ENCODE data around the gene GPHA2. TPM values are rescaled to one million over a fixed set of nuclear protein-coding genes. Genes with fewer than 3 reads are reported as not detected.

The GPHA2 gene
- polyA plus RNA-seq, 1 of the 3 experiments (the other 2 are of a cell fraction), result not detected

GRCh38 chr11:64916775-64917662 lies 18.7 kb downstream of the GPHA2 start, which contains the start of gene ATG2A:
Gene ATG2A, minus strand, starts transcription at chr11:64917209. Its CDS starts 74 bp downstream, at chr11:64917135.
- peak within 1 kb of the TSS; percentile 98 for H3K4me2 ChIP-seq
- no peaks in the 10 kb centered on the region for H3K27me3 ChIP-seq (ENCODE audit: insufficient read depth)
- peak; percentile 97 for DNase-seq
- peak; percentile 65 for TF ChIP-seq MAX (IDR thresholded peaks at IDR 0.05; ENCODE audit: low read depth)
- no peak for TF ChIP-seq SMC3 (IDR thresholded peaks at IDR 0.05; ENCODE audit: low read depth, low read length)
- TF ChIP-seq MXI1 (IDR thresholded peaks at IDR 0.05; ENCODE audit: low read depth, low read length), result peak; percentile 100
- TF ChIP-seq POLR2AphosphoS5 (IDR thresholded peaks at IDR 0.05; ENCODE audit: low read depth, low read length), result peak; percentile 47; the same call in 1 of the 2 replicates
- 0 out of 2 replicates have a peak, but pooled peaks have one; percentile 36 for TF ChIP-seq YY1 (IDR thresholded peaks at IDR 0.05; ENCODE audit: low read depth)
- TF ChIP-seq FOXM1 (IDR thresholded peaks at IDR 0.05; ENCODE audit: low read depth), result no peak
- peak; percentile 74 for TF ChIP-seq NRF1 (IDR thresholded peaks at IDR 0.05; ENCODE audit: low read depth, low read length)
- no peak for TF ChIP-seq ZBTB33 (IDR thresholded peaks at IDR 0.05; ENCODE audit: borderline replicate concordance, low read depth)
- peak; percentile 79 for TF ChIP-seq PBX3 (IDR thresholded peaks at IDR 0.05)
- TF ChIP-seq SIN3A (IDR thresholded peaks at IDR 0.05; ENCODE audit: borderline replicate concordance, low read depth, low read length), result peak; percentile 57; the same call in 1 of the 2 replicates
- peak; percentile 77 for TF ChIP-seq RFX5 (IDR thresholded peaks at IDR 0.05; ENCODE audit: low read length)
- TF ChIP-seq FOSL2 (IDR thresholded peaks at IDR 0.05; ENCODE audit: borderline replicate concordance, low read depth), result no peak
- peak; percentile 31; the same call in 1 of the 2 replicates for TF ChIP-seq IRF3 (IDR thresholded peaks at IDR 0.05; ENCODE audit: low read depth, low read length)
- TF ChIP-seq TAF1 (IDR thresholded peaks at IDR 0.05; ENCODE audit: borderline replicate concordance, low read depth, low read length), result peak; percentile 88
- no peaks in the 10 kb centered on the region for H4K20me1 ChIP-seq (ENCODE audit: insufficient read depth)
- peak within 1 kb of the TSS; percentile 58 to 77 for H3K27ac ChIP-seq (ENCODE audit: low read depth in 2 of 2, low read length in 1 of 2)
- ChIA-PET POLR2A (no interaction called here), CTCF (interaction anchor here (0.6 to 2.5 kb wide), 6 partner anchors 15 to 612 kb away, joined by 3 to 8 read pairs (median 3); partner anchors contain the start of gene ARL2)
- H3K9me3 ChIP-seq, result no peaks in the 10 kb centered on the region
- H3F3A ChIP-seq (replicated peaks; ENCODE audit: insufficient read depth), result no peaks in the 10 kb centered on the region
- peak within 1 kb of the TSS; percentile 91 to 96 for H3K4me3 ChIP-seq (ENCODE audit: low read depth in 2 of 2, low read length in 1 of 2)
- no peaks in the 10 kb centered on the region for H3K9me2 ChIP-seq
- H3K79me2 ChIP-seq (ENCODE audit: insufficient read depth), result peaks cover 16% of the 10 kb centered on the region; the same call in 1 of the 2 replicates
- peaks cover 8 to 15% of the 10 kb centered on the region in 2 experiments; a peak in 3 of 4 replicates for H3K4me1 ChIP-seq (ENCODE audit: control insufficient read depth in 1 of 2, insufficient read depth in 2 of 2, low read depth in 1 of 2, low read length in 1 of 2)
- H3K9ac ChIP-seq, result peak within 1 kb of the TSS; percentile 92
- H2AFZ ChIP-seq (ENCODE audit: low read depth), result peak within 1 kb of the TSS; percentile 94
- H3K36me3 ChIP-seq (replicated peaks in 1 of 2; ENCODE audit: control insufficient read depth in 1 of 2, insufficient read depth in 2 of 2, low read length in 1 of 2), result peaks cover 0 to 17% of the 10 kb centered on the region in 2 experiments
- WGBS (ENCODE audit: low lambda C conversion rate), result 1% methylated on average over 18 of the region's 57 CpGs
